HL-60 (cell line): ENCODE results near the gene TMEM41A.

ENCODE experiments used
- CTCF ChIP-seq: IDR thresholded peaks from one replicate; pipeline ENCODE4 v1.5.1; 2011; ENCODE audit warnings: low read length, control low read depth, inconsistent platforms; ENCODE audit not compliant: insufficient read depth
- SPI1 ChIP-seq: IDR thresholded peaks from 2 replicates; pipeline ENCODE4 v1.6.1; 2012; ENCODE audit warnings: low read depth, mild to moderate bottlenecking, borderline replicate concordance

- TF ChIP-seq SPI1 (no peak), CTCF (no peak)
These were observed 12.4 kb downstream of the TMEM41A start for GRCh38 chr3:185486394-185486793.
